ENCODE measurements around the gene CARD8. TPM values are rescaled to one million over a fixed set of nuclear protein-coding genes. Genes with fewer than 3 reads are reported as not detected.

The CARD8 gene
- total and polyA plus RNA-seq, 5 donors from 2014 or later = 85.9 to 179 (median 91.9) TPM

DNA sequence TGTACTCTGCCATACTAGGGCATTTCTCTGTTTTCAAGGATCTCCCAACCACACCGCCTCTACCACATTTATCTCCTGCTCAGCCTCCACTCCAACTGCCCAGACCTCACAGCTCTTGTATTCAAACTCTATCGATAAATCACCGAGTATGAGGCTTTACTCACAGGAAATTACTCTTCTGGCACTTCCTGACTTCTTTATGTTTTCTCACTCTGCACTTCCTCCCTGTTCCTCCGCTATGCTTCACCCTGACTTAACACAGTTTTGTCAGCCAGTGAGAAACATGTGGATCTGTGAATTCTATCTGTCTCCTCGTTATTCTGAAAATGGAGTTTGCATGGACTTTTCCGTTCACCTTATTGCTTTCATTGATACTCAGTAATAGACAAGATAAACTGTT lies 2.6 kb upstream of the CARD8 start:
- ATAC-seq (ENCODE audit: low read depth in 2 of 2) = peak in 1 of 2 donors; percentile 16
- H3K9me3 Mint-ChIP-seq = no peaks in the 10 kb centered on the region
- no peaks in the 10 kb centered on the region for H3K27me3 Mint-ChIP-seq
- Histone ChIP-seq H3K9me3 (ENCODE audit: control insufficient read depth in 2 of 2, low read length in 2 of 2) (no peaks in the 10 kb centered on the region), H3K4me1 (ENCODE audit: control insufficient read depth, insufficient read depth, low read length, poor library complexity, severe bottlenecking) (peaks cover 55% of the 10 kb centered on the region), H3K27me3 (ENCODE audit: control insufficient read depth, insufficient read depth, low read length) (no peaks in the 10 kb centered on the region), H3K27ac (ENCODE audit: insufficient read depth, low read length, poor library complexity, severe bottlenecking) (peak overlapping the region; percentile 85), H3K36me3 (ENCODE audit: control insufficient read depth, insufficient read depth, low read length) (no peaks in the 10 kb centered on the region), H3K4me3 (ENCODE audit: low read depth, low read length) (peak overlapping the region; percentile 96)
- H3K4me1 Mint-ChIP-seq = peaks cover 17 to 59% (median 40%) of the 10 kb centered on the region in 4 donors
- H3K27ac Mint-ChIP-seq = peak overlapping the region; percentile 87 to 98 (median 92)
- peak overlapping the region; percentile 84 to 98 (median 88) for H3K4me3 Mint-ChIP-seq
- peaks cover 3% of the 10 kb centered on the region for H3K36me3 Mint-ChIP-seq
- DNase-seq = peak; percentile 12 to 70 (median 39)

DNA sequence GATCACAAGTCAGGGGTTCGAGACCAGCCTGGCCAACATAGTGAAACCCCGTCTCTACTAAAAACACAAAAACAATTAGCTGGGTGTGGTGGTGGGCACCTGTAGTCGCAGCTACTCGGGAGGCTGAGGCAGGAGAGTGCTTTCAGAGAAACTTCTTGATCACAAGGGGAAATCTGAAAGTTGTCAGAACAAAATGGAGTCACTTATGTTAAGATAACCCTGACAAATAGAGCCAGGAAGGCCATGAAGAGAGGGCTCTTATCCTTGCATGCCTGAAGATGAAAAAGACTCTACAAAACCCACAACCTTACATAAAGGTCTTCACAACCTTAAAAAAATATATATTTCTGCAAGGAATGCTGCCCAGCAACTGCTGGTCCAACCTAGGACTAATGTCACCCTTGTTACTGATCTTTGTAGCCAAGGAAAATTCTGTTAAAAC lies 1.2 kb downstream of the CARD8 start:
- Mint-ChIP-seq H3K4me1 (peaks cover 34 to 83% (median 65%) of the 10 kb centered on the region in 4 donors), H3K36me3 (peaks cover 15% of the 10 kb centered on the region), H3K9me3 (no peaks in the 10 kb centered on the region), H3K27me3 (no peaks in the 10 kb centered on the region), H3K4me3 (peak overlapping the region; percentile 95 to 99 (median 98)), H3K27ac (peak overlapping the region; percentile 80 to 87 (median 81))
- DNase-seq (peak in 1 of 3 donors; percentile 9), ATAC-seq (ENCODE audit: low read depth in 2 of 2) (no peak)
- H3K9me3 ChIP-seq (ENCODE audit: control insufficient read depth in 2 of 2, low read length in 2 of 2) = no peaks in the 10 kb centered on the region
- peaks cover 3% of the 10 kb centered on the region for H3K36me3 ChIP-seq (ENCODE audit: control insufficient read depth, insufficient read depth, low read length)
- H3K4me3 ChIP-seq (ENCODE audit: low read depth, low read length) = peak overlapping the region; percentile 96
- H3K27ac ChIP-seq (ENCODE audit: insufficient read depth, low read length, poor library complexity, severe bottlenecking) = peak overlapping the region; percentile 85
- H3K27me3 ChIP-seq (ENCODE audit: control insufficient read depth, insufficient read depth, low read length) = no peaks in the 10 kb centered on the region
- peaks cover 83% of the 10 kb centered on the region for H3K4me1 ChIP-seq (ENCODE audit: control insufficient read depth, insufficient read depth, low read length, poor library complexity, severe bottlenecking)

DNA sequence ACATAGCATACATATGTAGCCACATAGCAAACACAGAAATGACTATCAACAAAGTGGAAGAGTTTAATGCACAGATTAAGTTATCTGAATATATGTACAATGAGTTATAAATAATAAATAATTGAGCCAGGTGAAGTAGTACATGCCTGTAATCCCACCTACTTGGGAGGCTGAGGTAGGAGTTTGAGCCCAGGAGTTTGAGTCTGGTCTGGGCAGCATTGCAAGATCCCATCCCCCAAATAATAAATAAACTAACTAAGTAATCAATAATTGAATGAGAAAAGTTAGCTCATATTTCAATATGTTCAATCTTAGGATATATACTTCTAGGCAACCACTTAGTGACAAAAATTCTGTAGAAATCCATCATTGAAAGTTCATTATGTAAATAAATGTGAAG lies 1.7 kb downstream of the CARD8 start:
- peak overlapping the region; percentile 95 to 99 (median 98) for H3K4me3 Mint-ChIP-seq
- DNase-seq (no peak), ATAC-seq (ENCODE audit: low read depth in 2 of 2) (no peak)
- peaks cover 37 to 83% (median 65%) of the 10 kb centered on the region in 4 donors for H3K4me1 Mint-ChIP-seq
- H3K27ac ChIP-seq (ENCODE audit: insufficient read depth, low read length, poor library complexity, severe bottlenecking) = peak overlapping the region; percentile 85
- no peaks in the 10 kb centered on the region for H3K9me3 Mint-ChIP-seq
- peaks cover 83% of the 10 kb centered on the region for H3K4me1 ChIP-seq (ENCODE audit: control insufficient read depth, insufficient read depth, low read length, poor library complexity, severe bottlenecking)
- peak overlapping the region; percentile 87 to 91 (median 89) for H3K27ac Mint-ChIP-seq
- peaks cover 3% of the 10 kb centered on the region for H3K36me3 ChIP-seq (ENCODE audit: control insufficient read depth, insufficient read depth, low read length)
- peaks cover 17% of the 10 kb centered on the region for H3K36me3 Mint-ChIP-seq
- H3K9me3 ChIP-seq (ENCODE audit: control insufficient read depth in 2 of 2, low read length in 2 of 2) = no peaks in the 10 kb centered on the region
- H3K27me3 ChIP-seq (ENCODE audit: control insufficient read depth, insufficient read depth, low read length) = no peaks in the 10 kb centered on the region
- H3K4me3 ChIP-seq (ENCODE audit: low read depth, low read length) = peak overlapping the region; percentile 96
- H3K27me3 Mint-ChIP-seq = no peaks in the 10 kb centered on the region

DNA sequence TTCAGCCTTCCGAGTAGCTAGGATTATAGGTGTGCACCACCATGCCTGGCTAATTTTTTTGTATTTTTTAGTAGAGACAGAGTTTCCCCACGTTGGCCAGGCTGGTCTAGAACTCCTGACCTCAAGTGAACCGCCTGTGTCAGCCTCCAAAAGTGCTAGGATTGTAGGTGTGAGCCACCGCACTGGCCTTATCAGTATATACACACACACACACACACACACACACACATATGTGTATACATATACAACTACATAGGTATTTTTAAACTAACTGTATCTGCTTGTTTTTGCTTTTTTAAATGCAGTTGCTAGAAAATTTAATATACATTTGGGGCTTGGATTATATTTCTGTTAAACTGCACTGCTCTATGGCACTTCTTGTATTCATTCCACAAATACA lies 3.1 kb downstream of the CARD8 start:
- DNase-seq (no peak), ATAC-seq (ENCODE audit: low read depth in 2 of 2) (no peak)
- peaks cover 31 to 84% (median 62%) of the 10 kb centered on the region in 4 donors for H3K4me1 Mint-ChIP-seq
- no peaks in the 10 kb centered on the region for H3K27me3 Mint-ChIP-seq
- H3K36me3 Mint-ChIP-seq = peaks cover 22% of the 10 kb centered on the region
- Histone ChIP-seq H3K27ac (ENCODE audit: insufficient read depth, low read length, poor library complexity, severe bottlenecking) (peak overlapping the region; percentile 85), H3K9me3 (ENCODE audit: control insufficient read depth in 2 of 2, low read length in 2 of 2) (no peaks in the 10 kb centered on the region), H3K4me3 (ENCODE audit: low read depth, low read length) (peak overlapping the region; percentile 96), H3K36me3 (ENCODE audit: control insufficient read depth, insufficient read depth, low read length) (peaks cover 3% of the 10 kb centered on the region), H3K4me1 (ENCODE audit: control insufficient read depth, insufficient read depth, low read length, poor library complexity, severe bottlenecking) (peaks cover 89% of the 10 kb centered on the region), H3K27me3 (ENCODE audit: control insufficient read depth, insufficient read depth, low read length) (no peaks in the 10 kb centered on the region)
- H3K27ac Mint-ChIP-seq = peak overlapping the region in 2 of 3 donors; percentile 87 to 91
- H3K4me3 Mint-ChIP-seq = peak overlapping the region; percentile 85 to 99 (median 98)
- H3K9me3 Mint-ChIP-seq = no peaks in the 10 kb centered on the region

DNA sequence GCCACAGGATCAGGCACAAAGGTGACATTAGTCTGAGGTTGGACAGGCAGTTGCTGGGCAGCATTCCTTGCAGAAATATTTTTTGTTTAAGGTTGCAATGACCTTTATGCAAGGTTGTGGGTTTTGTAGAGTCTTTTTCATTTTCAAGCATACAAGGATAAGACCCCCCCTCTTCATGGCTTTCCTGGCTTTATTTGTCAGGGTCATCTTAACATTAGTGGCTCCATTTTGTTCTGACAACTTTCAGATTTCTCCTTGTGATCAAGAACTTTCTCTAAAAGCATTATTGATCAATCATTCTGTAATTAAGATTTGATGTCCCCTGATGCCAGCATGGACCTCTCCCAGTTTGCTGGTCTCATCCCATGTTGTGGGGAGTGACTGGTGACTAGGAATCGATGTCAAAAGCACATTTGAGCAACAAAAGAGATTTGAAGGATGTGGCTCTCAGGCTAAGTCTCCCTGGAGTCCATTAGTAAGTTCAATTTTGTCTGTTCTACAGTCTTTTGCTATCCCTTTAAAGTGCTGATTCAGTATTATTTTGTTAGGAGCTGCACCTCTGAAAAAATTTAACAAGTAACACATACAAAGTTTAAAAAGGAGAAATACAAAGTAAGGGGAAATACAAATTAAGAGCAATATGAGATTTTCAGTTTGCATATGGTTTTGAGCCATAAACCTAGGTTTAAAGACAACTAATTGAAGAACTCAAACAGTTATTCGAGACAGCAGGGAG lies 5.3 kb downstream of the CARD8 start:
- peak overlapping the region; percentile 93 to 100 (median 96) for H3K4me3 Mint-ChIP-seq
- no peaks in the 10 kb centered on the region for H3K9me3 Mint-ChIP-seq
- Histone ChIP-seq H3K27me3 (ENCODE audit: control insufficient read depth, insufficient read depth, low read length) (no peaks in the 10 kb centered on the region), H3K4me3 (ENCODE audit: low read depth, low read length) (peak overlapping the region; percentile 96), H3K4me1 (ENCODE audit: control insufficient read depth, insufficient read depth, low read length, poor library complexity, severe bottlenecking) (peaks cover 87% of the 10 kb centered on the region), H3K27ac (ENCODE audit: insufficient read depth, low read length, poor library complexity, severe bottlenecking) (peak overlapping the region; percentile 97), H3K9me3 (ENCODE audit: control insufficient read depth in 2 of 2, low read length in 2 of 2) (no peaks in the 10 kb centered on the region), H3K36me3 (ENCODE audit: control insufficient read depth, insufficient read depth, low read length) (peaks cover 14% of the 10 kb centered on the region)
- peak overlapping the region; percentile 82 to 99 (median 99) for H3K27ac Mint-ChIP-seq
- peaks cover 28 to 84% (median 62%) of the 10 kb centered on the region in 4 donors for H3K4me1 Mint-ChIP-seq
- H3K27me3 Mint-ChIP-seq = no peaks in the 10 kb centered on the region
- H3K36me3 Mint-ChIP-seq = peaks cover 33% of the 10 kb centered on the region
- no peak for DNase-seq
- no peak for ATAC-seq (ENCODE audit: low read depth in 2 of 2)

DNA sequence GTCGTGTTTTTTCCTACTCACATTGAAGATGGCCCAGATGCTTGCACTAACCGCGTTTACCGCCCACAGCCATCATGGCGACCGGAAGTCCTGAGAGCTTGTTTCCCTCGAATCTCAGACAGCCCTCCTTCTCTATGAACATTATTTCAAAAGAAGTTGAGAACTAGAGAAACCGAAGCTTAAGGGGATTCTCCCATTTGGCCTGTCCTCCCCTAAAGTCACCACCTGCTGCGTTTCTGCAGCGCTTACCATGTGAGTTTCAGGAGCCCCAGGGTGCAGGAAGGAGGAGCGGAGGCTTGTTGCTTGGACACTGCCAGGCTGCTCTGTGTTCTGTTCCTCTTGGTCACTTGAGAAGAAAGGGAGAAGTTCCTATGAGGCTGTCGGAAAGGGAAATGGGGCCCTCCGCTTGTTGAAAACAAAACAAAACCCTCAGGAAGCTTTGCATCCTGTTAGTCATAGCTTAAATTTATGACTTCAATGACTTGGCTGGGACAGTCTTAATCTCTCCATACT lies 6.2 kb downstream of the CARD8 start:
- peaks cover 90% of the 10 kb centered on the region for H3K4me1 ChIP-seq (ENCODE audit: control insufficient read depth, insufficient read depth, low read length, poor library complexity, severe bottlenecking)
- H3K36me3 Mint-ChIP-seq = peaks cover 33% of the 10 kb centered on the region
- peak overlapping the region; percentile 96 for H3K4me3 ChIP-seq (ENCODE audit: low read depth, low read length)
- peak overlapping the region; percentile 93 to 100 (median 96) for H3K4me3 Mint-ChIP-seq
- peak; percentile 84 to 88 for ATAC-seq (ENCODE audit: low read depth in 2 of 2)
- peak overlapping the region; percentile 99 to 100 (median 99) for H3K27ac Mint-ChIP-seq
- H3K27me3 Mint-ChIP-seq = no peaks in the 10 kb centered on the region
- no peaks in the 10 kb centered on the region for H3K27me3 ChIP-seq (ENCODE audit: control insufficient read depth, insufficient read depth, low read length)
- peaks cover 31 to 87% (median 65%) of the 10 kb centered on the region in 4 donors for H3K4me1 Mint-ChIP-seq
- H3K9me3 Mint-ChIP-seq = no peaks in the 10 kb centered on the region
- no peaks in the 10 kb centered on the region for H3K9me3 ChIP-seq (ENCODE audit: control insufficient read depth in 2 of 2, low read length in 2 of 2)
- peak; percentile 55 to 89 (median 78) for DNase-seq
- H3K27ac ChIP-seq (ENCODE audit: insufficient read depth, low read length, poor library complexity, severe bottlenecking) = peak overlapping the region; percentile 97
- peaks cover 14% of the 10 kb centered on the region for H3K36me3 ChIP-seq (ENCODE audit: control insufficient read depth, insufficient read depth, low read length)

DNA sequence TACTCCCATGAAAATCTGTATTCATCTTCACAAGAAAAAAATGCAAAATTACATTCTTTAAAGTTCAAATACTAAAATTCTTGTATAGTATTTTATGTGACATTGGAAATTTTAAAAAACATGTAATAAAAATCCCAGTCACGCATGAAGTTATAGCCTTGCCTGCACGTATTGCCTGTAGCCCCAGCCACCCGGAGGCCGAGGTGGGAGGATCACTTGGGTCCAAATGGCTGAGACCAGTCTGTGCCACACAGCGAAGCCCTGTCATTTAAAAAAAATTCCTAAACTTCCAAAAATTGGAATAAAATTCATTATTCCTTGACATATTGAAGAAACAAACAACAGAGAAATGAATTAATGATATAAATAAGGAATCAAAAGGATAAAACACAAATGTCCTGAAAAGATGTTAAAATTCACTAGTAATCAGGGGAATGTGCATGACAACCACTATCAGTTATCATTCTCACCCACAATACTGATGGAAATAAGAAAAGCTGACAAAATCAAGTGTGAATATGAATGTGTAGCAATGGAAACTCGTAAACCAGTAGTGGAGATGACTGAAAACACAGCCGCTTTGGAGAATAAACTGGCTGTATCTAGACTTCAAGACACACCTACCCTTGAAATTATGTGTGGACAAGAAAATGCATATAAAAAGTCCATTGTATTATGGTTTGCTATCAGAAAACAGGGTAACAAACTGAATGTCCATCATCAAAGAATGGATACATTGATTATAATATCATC lies 7.5 kb downstream of the CARD8 start:
- Mint-ChIP-seq H3K36me3 (peaks cover 32% of the 10 kb centered on the region), H3K9me3 (no peaks in the 10 kb centered on the region), H3K4me3 (peak overlapping the region; percentile 88 to 100 (median 95)), H3K27me3 (no peaks in the 10 kb centered on the region), H3K27ac (peak overlapping the region; percentile 89 to 99 (median 93)), H3K4me1 (peaks cover 28 to 80% (median 60%) of the 10 kb centered on the region in 4 donors)
- ATAC-seq (ENCODE audit: low read depth in 2 of 2) (no peak), DNase-seq (peak in 1 of 3 donors; percentile 36)
- Histone ChIP-seq H3K27me3 (ENCODE audit: control insufficient read depth, insufficient read depth, low read length) (no peaks in the 10 kb centered on the region), H3K9me3 (ENCODE audit: control insufficient read depth in 2 of 2, low read length in 2 of 2) (no peaks in the 10 kb centered on the region), H3K27ac (ENCODE audit: insufficient read depth, low read length, poor library complexity, severe bottlenecking) (peak overlapping the region; percentile 97), H3K4me1 (ENCODE audit: control insufficient read depth, insufficient read depth, low read length, poor library complexity, severe bottlenecking) (peaks cover 81% of the 10 kb centered on the region), H3K4me3 (ENCODE audit: low read depth, low read length) (peak overlapping the region; percentile 96), H3K36me3 (ENCODE audit: control insufficient read depth, insufficient read depth, low read length) (peaks cover 14% of the 10 kb centered on the region)

All from CD4-positive, CD25-positive, alpha-beta regulatory T cell (primary cell).